Upper lobe of right lung (tissue), 1 donor: ENCODE data around the gene SECTM1. TPM values are rescaled to one million over a fixed set of nuclear protein-coding genes. Genes with fewer than 3 reads are reported as not detected.
A peak's percentile ranks its signal among the peaks of the same experiment; 100 is the strongest.

Experiments used
- ATAC-seq: fragments of 200-7000 bp; cut with Tn5 transposase; one replicate; pipeline ENCODE4 v1.9.1; 2020; ENCODE audit warnings: mild to moderate bottlenecking, moderate library complexity
- DNase-seq: peaks from one replicate; pipeline ENCODE4 v3.0.0-alpha.2; 2020
- H3K27ac ChIP-seq: fragments of 200-600 bp; one replicate; pipeline ENCODE4 v1.8.0; 2022
- H3K27me3 ChIP-seq: fragments of 200-600 bp; one replicate; pipeline ENCODE4 v1.8.0; 2022; ENCODE audit warnings: mild to moderate bottlenecking
- H3K36me3 ChIP-seq: fragments of 200-600 bp; one replicate; pipeline ENCODE4 v1.8.0; 2022
- H3K4me1 ChIP-seq: fragments of 200-600 bp; one replicate; pipeline ENCODE4 v1.8.0; 2022
- H3K4me3 ChIP-seq: fragments of 200-600 bp; one replicate; pipeline ENCODE4 v1.8.0; 2022; ENCODE audit warnings: mild to moderate bottlenecking
- H3K9me3 ChIP-seq: fragments of 200-600 bp; one replicate; pipeline ENCODE4 v1.8.0; 2022
- intact Hi-C: fragments of 100-400 bp; cut with DNase I; formaldehyde crosslinking; loops from one replicate; pipeline ENCODE4 v1.11.0; 2022
- total RNA-seq: library from RNA; stranded (reverse); fragmentation: NEBNext Ultra II Directional; extraction: Animal tissue kit (Norgen Biotek cat#: 25700); gene quantifications from one replicate; pipeline ENCODE4 v1.2.1, GENCODE V29; 2021
- TF ChIP-seq, protein P1 (sequence below): fragments of 200-600 bp; IDR thresholded peaks from one replicate; pipeline ENCODE4 v1.8.0; 2022; ENCODE audit warnings: antibody characterized with exemption
- donor health status: DM: no; HTN: yes; CAD: no; lungs with severe emphysema.

SECTM1 gene
- total RNA-seq, 1 donor from 2014 or later = 26.4 TPM

DNA sequence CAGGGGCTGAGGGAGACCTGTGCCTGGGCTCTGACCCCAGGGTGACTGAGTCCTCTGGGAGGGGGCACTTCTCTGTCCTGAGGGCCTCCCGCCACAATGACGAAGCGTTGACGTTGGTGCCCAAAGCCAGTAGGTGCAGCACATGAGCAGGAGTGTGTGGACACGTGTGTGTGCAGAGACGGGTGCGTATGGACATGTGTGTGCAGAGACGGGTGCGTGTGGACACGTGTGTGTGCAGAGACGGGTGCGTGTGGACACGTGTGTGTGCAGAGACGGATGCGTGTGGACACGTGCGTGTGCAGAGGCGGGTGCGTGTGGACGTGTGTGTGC, 15.4 kb downstream of the SECTM1 start:
- peaks cover 26% of the 10 kb centered on the region for H3K27me3 ChIP-seq
- intact Hi-C loops = no loop called here

DNA sequence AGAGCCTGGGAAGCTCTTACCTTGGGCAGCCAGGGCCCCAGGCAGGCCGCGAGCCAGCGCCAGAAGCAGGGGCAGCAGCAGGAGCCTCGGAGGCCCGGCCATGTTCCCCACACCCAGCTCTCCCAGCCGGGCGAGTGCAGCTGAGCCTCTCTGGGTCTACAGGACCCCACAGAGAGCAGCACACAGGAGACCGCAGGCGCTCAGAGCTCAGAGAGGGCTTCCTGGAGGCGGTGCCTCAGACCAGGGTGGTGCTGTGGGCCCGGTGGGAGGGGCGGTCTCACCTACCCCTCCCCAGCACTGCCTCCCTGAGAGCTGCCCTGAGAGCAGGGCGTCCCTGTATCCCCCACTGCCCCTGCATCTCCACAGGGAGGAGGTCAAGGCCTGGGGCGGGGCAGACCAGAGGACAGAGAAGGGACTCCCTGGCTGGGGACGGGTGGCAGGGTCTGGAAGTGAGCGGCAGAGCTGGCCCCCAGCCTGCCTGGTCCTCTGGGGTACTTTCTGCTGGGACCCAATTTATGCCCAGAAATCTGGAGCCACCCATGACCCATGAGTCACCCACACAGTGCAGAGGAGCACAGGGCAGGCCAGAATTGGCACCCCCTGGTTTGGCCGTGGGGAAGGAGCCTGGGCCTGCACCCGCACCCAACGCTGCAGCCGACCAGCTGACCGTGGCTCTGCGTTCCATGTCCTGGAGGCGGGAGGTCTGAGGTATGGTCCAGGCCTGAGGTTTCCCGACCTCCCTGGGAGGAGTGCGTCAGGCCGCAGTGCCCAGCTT, 16.0 kb downstream of the SECTM1 start, which contains the start of gene CD7:
Gene CD7, minus strand, starts transcription at position 215 of the 775 bp plus-strand sequence. Its CDS starts 113 bp downstream, at position 102.
- TF ChIP-seq, protein P1, sequence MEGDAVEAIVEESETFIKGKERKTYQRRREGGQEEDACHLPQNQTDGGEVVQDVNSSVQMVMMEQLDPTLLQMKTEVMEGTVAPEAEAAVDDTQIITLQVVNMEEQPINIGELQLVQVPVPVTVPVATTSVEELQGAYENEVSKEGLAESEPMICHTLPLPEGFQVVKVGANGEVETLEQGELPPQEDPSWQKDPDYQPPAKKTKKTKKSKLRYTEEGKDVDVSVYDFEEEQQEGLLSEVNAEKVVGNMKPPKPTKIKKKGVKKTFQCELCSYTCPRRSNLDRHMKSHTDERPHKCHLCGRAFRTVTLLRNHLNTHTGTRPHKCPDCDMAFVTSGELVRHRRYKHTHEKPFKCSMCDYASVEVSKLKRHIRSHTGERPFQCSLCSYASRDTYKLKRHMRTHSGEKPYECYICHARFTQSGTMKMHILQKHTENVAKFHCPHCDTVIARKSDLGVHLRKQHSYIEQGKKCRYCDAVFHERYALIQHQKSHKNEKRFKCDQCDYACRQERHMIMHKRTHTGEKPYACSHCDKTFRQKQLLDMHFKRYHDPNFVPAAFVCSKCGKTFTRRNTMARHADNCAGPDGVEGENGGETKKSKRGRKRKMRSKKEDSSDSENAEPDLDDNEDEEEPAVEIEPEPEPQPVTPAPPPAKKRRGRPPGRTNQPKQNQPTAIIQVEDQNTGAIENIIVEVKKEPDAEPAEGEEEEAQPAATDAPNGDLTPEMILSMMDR = no peak
- Histone ChIP-seq H3K4me3 (peak within 1 kb of the TSS; percentile 19), H3K27me3 (peaks cover 26% of the 10 kb centered on the region), H3K36me3 (no peaks in the 10 kb centered on the region), H3K4me1 (peaks cover 19% of the 10 kb centered on the region), H3K27ac (peak within 1 kb of the TSS; percentile 30), H3K9me3 (no peaks in the 10 kb centered on the region)
- intact Hi-C loops = no loop called here
- DNase-seq (no peak), ATAC-seq (peak; percentile 9)

More for the DNA sequence above, 15.4 kb downstream of the SECTM1 start:
- no peaks in the 10 kb centered on the region for H3K36me3 ChIP-seq
- TF ChIP-seq, protein P1 = no peak
- no peak overlapping the region for H3K27ac ChIP-seq
- no peak overlapping the region for H3K4me3 ChIP-seq
- H3K4me1 ChIP-seq = peaks cover 19% of the 10 kb centered on the region
- DNase-seq (no peak), ATAC-seq (no peak)
- H3K9me3 ChIP-seq = no peaks in the 10 kb centered on the region

DNA sequence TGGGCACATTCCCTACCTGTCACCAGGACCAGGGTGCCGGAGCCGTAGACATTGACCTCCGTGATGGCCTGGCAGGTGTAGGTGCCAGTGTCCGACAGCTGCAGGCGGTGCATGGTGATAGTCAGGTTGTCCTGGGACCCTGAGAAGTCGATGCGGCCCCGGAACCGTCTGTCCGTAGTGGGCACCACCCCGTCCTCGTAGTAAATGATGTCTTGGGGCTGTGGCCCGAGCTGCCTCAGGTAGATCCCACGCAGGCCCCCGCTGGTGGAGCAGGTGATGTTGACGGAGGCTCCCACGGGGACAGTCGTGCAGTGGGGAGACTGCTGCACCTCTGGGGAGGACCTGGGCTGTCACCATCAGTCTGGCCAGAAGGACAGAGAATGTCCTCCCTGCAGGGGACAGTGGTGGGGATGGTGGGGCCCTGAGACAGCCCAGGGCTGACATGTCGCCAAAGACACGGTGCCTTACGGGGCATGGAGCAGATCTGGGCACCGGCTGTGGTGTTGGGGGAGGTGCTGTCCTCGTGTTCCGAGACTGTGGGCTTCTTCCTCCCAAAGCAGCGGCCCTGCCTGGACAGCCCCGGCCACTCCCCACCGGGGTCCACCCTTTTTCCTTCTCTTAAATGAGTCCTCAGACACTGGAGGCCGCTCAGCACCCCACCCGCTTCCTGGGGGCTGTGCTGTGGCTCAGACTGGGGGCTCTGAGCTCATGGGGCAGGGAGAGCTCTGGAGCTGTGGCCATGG, 16.7 kb downstream of the SECTM1 start:
- H3K36me3 ChIP-seq = no peaks in the 10 kb centered on the region
- H3K27me3 ChIP-seq = peaks cover 26% of the 10 kb centered on the region
- no peak for DNase-seq
- peak overlapping the region; percentile 30 for H3K27ac ChIP-seq
- TF ChIP-seq, protein P1 = no peak
- intact Hi-C loops = no loop called here
- no peaks in the 10 kb centered on the region for H3K9me3 ChIP-seq
- H3K4me3 ChIP-seq = peak overlapping the region; percentile 19
- no peak for ATAC-seq
- H3K4me1 ChIP-seq = peaks cover 19% of the 10 kb centered on the region

DNA sequence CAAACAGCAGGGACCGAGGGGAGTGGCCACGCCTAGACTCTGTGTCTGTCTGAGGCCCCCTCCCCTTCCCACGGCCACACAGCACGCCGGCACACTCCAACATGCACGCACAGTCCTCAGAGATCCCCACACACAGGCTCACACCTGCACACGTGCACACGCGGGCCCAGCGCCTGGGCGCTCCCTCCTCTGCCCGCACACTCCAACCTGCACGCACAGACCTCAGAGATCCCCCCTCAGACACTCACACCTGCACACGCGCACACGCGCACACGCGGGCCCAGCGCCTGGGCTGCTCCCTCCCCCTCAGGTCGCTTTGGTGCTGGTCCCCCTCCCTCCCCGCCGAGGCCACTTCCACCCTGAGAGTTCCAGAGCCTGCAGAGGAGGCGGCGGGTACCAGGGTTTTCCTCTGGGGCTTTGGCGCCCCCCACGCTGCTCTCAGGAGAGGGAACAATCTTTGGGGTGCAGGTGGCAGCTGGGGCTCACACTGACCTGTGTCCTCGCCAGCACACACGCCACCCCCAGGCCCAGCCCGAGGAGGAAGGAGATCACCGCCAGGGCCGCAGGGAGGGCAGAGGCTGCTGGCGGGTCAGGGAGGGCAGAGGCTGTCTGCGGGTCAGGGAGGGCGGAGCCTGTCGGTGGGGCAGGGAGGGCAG, 17.7 kb downstream of the SECTM1 start:
- no peak for DNase-seq
- Histone ChIP-seq H3K9me3 (no peaks in the 10 kb centered on the region), H3K36me3 (no peaks in the 10 kb centered on the region), H3K4me3 (peak overlapping the region; percentile 21), H3K27ac (no peak overlapping the region), H3K27me3 (peaks cover 29% of the 10 kb centered on the region), H3K4me1 (peaks cover 10% of the 10 kb centered on the region)
- TF ChIP-seq, protein P1 = no peak
- intact Hi-C loops = no loop called here
- peak; percentile 50 for ATAC-seq

DNA sequence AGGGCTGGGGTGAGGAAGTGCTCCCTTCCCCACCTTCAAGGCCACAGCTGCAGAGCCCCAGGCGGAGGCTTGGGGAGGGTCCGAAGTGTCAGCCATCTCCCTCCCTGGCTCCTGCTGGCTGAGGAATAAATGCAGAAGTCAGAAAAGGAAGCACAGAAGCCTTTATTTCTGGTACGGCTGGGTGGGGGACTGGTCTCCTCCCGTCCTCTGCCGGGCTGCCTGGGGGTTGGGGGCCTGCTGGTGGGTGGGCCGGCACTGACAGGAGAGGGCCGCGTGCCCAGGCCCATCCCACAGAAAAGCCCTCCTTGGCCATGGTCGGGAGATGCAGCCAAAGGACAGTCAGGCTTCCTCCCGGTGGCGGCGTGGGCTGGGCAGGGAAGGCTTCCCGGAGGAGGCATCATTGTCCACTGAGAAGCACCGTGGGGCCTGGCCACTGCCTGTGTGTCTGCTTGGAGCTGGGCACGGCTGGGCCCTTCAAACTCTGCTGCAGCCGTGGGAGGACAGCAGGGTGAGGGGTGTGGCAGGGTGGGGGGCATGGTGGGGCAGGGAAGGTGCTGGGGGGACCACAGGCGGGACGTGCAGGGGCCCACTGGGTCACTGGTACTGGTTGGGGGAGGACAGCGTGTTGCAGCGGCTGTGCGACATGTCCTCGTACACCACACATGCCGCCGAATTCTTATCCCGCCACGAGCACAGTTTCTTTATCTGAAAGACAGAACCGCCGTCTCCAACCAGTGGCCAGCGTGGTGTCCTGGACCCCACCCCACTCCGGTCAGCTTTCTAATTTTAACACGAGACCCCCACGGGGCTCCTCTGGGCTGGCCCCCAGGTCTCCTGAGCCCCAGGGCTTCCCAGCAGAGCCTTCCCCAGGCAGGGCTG, 18.6 kb downstream of the SECTM1 start:
- ATAC-seq = peak; percentile 13
- peaks cover 10% of the 10 kb centered on the region for H3K4me1 ChIP-seq
- intact Hi-C loops = no loop called here
- peaks cover 36% of the 10 kb centered on the region for H3K27me3 ChIP-seq
- TF ChIP-seq, protein P1 = no peak
- H3K4me3 ChIP-seq = no peak overlapping the region
- H3K36me3 ChIP-seq = no peaks in the 10 kb centered on the region
- H3K9me3 ChIP-seq = no peaks in the 10 kb centered on the region
- DNase-seq = no peak
- H3K27ac ChIP-seq = no peak overlapping the region
